HCT116 (cell line): ENCODE data around the gene SLC25A48.

Source experiments
- CTCF ChIP-seq, 3 experiments: fragments of 200-600 bp in 1 of 3; sonication (generic) in 1 of 3; IDR thresholded peaks in 2 of 3; conservative IDR thresholded peaks in 1 of 3; 2 replicates each; pipeline ENCODE4 v1.5.1; 2012 to 2017; ENCODE audit warnings: low read depth in 2 of 3, low read length in 2 of 3, antibody characterized with exemption in 1 of 3, borderline replicate concordance in 1 of 3, control low read depth in 1 of 3, mild to moderate bottlenecking in 1 of 3, mixed read lengths in 1 of 3, mixed run types in 1 of 3, moderate library complexity in 1 of 3; ENCODE audit not compliant: insufficient read depth in 1 of 3
- EZH2 ChIP-seq: fragments of 200-600 bp; sonication (generic); IDR thresholded peaks from 2 replicates; pipeline ENCODE4 v1.6.1; 2017; ENCODE audit warnings: antibody characterized with exemption, mixed run types
- EZH2phosphoT487 ChIP-seq: fragments of 200-600 bp; IDR thresholded peaks from 2 replicates; pipeline ENCODE4 v1.6.1; 2018; ENCODE audit warnings: antibody characterized with exemption, borderline replicate concordance

- TF ChIP-seq CTCF (IDR thresholded peaks at IDR 0.05 in 2 of 3, conservative IDR thresholded peaks at IDR 0.05 in 1 of 3; ENCODE audit: borderline replicate concordance in 1 of 3, insufficient read depth in 1 of 3, low read depth in 2 of 3, low read length in 2 of 3) (no peak), EZH2 (no peak), EZH2phosphoT487 (no peak)
Measured at GRCh38 chr5:135814316-135814715, 20.1 kb upstream of the SLC25A48 start.
